Smooth muscle cell (in vitro differentiated cells): ENCODE results near the gene PLCB4. TPM values are rescaled to one million over a fixed set of nuclear protein-coding genes. Genes with fewer than 3 reads are reported as not detected.

Experiments
- DNase-seq: peaks from one replicate; lab custom pipeline; 2025; ENCODE audit not compliant: unreplicated experiment; lab: John Stamatoyannopoulos, UW
- H2AFZ ChIP-seq: fragments of 200-600 bp; sonication (generic); 2 replicates; pipeline ENCODE4 v1.6.0; 2016; ENCODE audit warnings: antibody characterized with exemption, low read depth, mild to moderate bottlenecking
- H3F3A ChIP-seq: fragments of 200-600 bp; sonication (generic); 2 replicates; pipeline ENCODE4 v1.6.0; 2017; ENCODE audit warnings: antibody characterized with exemption, low read depth
- H3K27ac ChIP-seq: fragments of 200-600 bp; sonication (generic); 2 replicates; pipeline ENCODE4 v1.5.1; 2016; ENCODE audit warnings: low read depth, mild to moderate bottlenecking
- H3K27me3 ChIP-seq: fragments of 200-600 bp; sonication (generic); 2 replicates; pipeline ENCODE4 v1.6.1; 2016; ENCODE audit warnings: low read depth, mild to moderate bottlenecking
- H3K36me3 ChIP-seq: fragments of 200-600 bp; sonication (generic); 2 replicates; pipeline ENCODE4 v1.5.1; 2016; ENCODE audit warnings: low read depth
- H3K4me1 ChIP-seq: fragments of 200-600 bp; sonication (generic); 2 replicates; pipeline ENCODE4 v1.5.1; 2016; ENCODE audit warnings: low read depth
- H3K4me2 ChIP-seq: fragments of 200-600 bp; sonication (generic); 2 replicates; pipeline ENCODE4 v1.6.0; 2016; ENCODE audit warnings: mild to moderate bottlenecking
- H3K4me3 ChIP-seq: fragments of 200-600 bp; sonication (generic); 2 replicates; pipeline ENCODE4 v1.5.1; 2016; ENCODE audit warnings: mild to moderate bottlenecking
- H3K79me2 ChIP-seq: fragments of 200-600 bp; sonication (generic); 2 replicates; pipeline ENCODE4 v1.6.0; 2016; ENCODE audit warnings: low read depth, mild to moderate bottlenecking
- H3K9ac ChIP-seq: fragments of 200-600 bp; sonication (generic); 2 replicates; pipeline ENCODE4 v1.6.0; 2016; ENCODE audit warnings: low read depth
- H3K9me3 ChIP-seq: fragments of 200-600 bp; sonication (generic); replicated peaks from 2 replicates; pipeline ENCODE4 v1.5.1; 2016; ENCODE audit warnings: low read depth
- H4K20me1 ChIP-seq: fragments of 200-600 bp; sonication (generic); 2 replicates; pipeline ENCODE4 v1.6.0; 2016; ENCODE audit warnings: low read depth
- WGBS: methylation state at CpG from one replicate; pipeline ENCODE4 v1.1.7; 2016; ENCODE audit warnings: low lambda C conversion rate; 5-methylcytosine and 5-hydroxymethylcytosine counted together
- polyA plus RNA-seq: library from polyadenylated mRNA; unstranded; fragments of >200 nt; fragmentation: Nextera tagmentation; extraction: Ambion mirVana; gene quantifications from 2 replicates; pipeline ENCODE4 v1.2.1, GENCODE V29; 2016
- total RNA-seq: library from RNA; depleted of rRNA; stranded (reverse); fragments of >200 nt; gene quantifications from 2 replicates; pipeline ENCODE4 v1.2.3, GENCODE V29; 2014
- TF ChIP-seq, protein P1 (sequence below): fragments of 200-600 bp; sonication (generic); IDR thresholded peaks from 2 replicates; pipeline ENCODE4 v1.5.1; 2017; ENCODE audit warnings: borderline replicate concordance, mild to moderate bottlenecking, antibody characterized with exemption; ENCODE audit not compliant: insufficient read depth, poor library complexity, severe bottlenecking

PLCB4 gene
- total and polyA plus RNA-seq, 2 experiments from 2014 or later, result 3.0 to 5.3 TPM

DNA sequence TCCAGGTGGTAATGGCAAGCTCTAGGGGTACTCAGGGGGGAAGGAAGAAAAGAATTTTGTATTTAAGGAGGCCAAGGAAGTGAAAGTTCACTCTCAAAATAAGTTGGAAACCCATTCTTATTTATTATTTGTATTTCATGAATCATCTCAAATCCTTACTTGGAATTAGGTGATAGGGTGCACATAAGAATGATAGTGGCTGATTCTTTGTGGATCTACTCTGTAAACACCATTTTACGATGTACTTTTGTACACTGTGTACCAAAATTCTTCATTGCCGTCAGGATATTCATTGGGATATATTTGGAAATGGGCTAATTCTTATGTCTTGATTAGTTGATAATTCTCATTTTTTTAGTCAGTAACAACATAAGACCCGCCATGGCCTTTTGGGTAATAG lies 266.0 kb downstream of the PLCB4 start:
- Histone ChIP-seq H3K9ac (no peak overlapping the region), H2AFZ (no peak overlapping the region)
- TF ChIP-seq, protein P1, sequence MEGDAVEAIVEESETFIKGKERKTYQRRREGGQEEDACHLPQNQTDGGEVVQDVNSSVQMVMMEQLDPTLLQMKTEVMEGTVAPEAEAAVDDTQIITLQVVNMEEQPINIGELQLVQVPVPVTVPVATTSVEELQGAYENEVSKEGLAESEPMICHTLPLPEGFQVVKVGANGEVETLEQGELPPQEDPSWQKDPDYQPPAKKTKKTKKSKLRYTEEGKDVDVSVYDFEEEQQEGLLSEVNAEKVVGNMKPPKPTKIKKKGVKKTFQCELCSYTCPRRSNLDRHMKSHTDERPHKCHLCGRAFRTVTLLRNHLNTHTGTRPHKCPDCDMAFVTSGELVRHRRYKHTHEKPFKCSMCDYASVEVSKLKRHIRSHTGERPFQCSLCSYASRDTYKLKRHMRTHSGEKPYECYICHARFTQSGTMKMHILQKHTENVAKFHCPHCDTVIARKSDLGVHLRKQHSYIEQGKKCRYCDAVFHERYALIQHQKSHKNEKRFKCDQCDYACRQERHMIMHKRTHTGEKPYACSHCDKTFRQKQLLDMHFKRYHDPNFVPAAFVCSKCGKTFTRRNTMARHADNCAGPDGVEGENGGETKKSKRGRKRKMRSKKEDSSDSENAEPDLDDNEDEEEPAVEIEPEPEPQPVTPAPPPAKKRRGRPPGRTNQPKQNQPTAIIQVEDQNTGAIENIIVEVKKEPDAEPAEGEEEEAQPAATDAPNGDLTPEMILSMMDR, result no peak

DNA sequence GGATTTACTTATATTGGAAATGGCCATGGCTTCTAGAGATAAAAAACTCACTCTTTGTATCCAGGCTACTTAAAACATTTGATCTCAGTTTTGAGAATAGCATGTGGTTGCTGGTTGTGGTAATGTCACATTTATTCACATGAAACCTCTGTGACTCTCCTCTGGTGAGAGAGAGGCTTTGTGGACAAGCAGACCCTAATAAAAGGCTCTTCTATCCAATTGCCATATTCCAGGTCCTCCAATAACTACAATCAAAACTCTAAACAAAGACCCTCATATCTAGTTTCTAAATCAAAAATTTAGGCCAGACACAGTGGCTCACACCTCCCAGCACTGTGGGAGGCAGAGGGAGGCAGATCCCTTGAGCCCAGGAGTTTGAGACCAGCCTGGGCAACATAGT lies 269.2 kb downstream of the PLCB4 start:
- Histone ChIP-seq H3K36me3 (no peaks in the 10 kb centered on the region), H2AFZ (no peak overlapping the region), H4K20me1 (no peaks in the 10 kb centered on the region), H3K9ac (no peak overlapping the region), H3K4me2 (no peak overlapping the region), H3K79me2 (no peaks in the 10 kb centered on the region), H3K27ac (no peak overlapping the region), H3K4me1 (peaks cover under 1% of the 10 kb centered on the region), H3K4me3 (no peak overlapping the region), H3K27me3 (no peaks in the 10 kb centered on the region), H3K9me3 (no peaks in the 10 kb centered on the region), H3F3A (no peaks in the 10 kb centered on the region)
- TF ChIP-seq, protein P1, result no peak
- DNase-seq, result no peak

More for the DNA sequence above, 266.0 kb downstream of the PLCB4 start:
- Histone ChIP-seq H3K4me2 (no peak overlapping the region), H4K20me1 (no peaks in the 10 kb centered on the region), H3F3A (no peaks in the 10 kb centered on the region), H3K27me3 (no peaks in the 10 kb centered on the region), H3K4me3 (no peak overlapping the region), H3K4me1 (peaks cover 20% of the 10 kb centered on the region), H3K36me3 (no peaks in the 10 kb centered on the region), H3K27ac (no peak overlapping the region), H3K9me3 (no peaks in the 10 kb centered on the region), H3K79me2 (no peaks in the 10 kb centered on the region)
- 88% methylated on average over 3 of the region's 3 CpGs for WGBS
- no peak for DNase-seq

DNA sequence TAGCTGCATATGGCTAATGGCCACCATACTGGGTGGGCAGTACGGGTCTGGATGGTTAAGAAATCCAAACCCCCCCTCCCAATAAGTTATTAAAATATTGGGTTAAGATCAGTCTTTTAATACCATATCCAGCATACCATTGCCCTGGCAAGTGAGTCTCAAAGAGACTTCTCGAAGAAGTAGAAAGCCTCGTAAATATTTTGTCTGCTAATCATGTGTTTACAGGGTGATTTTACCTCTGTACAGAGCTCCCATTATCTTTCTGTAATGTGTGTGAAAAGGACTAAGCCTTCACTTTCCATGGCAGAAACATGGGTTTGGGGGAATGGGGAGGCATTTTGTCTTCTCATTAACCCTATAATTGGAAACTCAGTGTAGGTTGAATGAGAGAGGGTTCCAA lies 270.8 kb downstream of the PLCB4 start:
- no peaks in the 10 kb centered on the region for H3K36me3 ChIP-seq
- no peaks in the 10 kb centered on the region for H3K27me3 ChIP-seq
- no peaks in the 10 kb centered on the region for H3F3A ChIP-seq
- no peak overlapping the region for H3K27ac ChIP-seq
- WGBS, result 80% methylated on average over 3 of the region's 3 CpGs
- H3K9ac ChIP-seq, result no peak overlapping the region
- H3K79me2 ChIP-seq, result no peaks in the 10 kb centered on the region
- no peak overlapping the region for H3K4me2 ChIP-seq
- H3K4me3 ChIP-seq, result no peak overlapping the region
- no peaks in the 10 kb centered on the region for H4K20me1 ChIP-seq
- no peak for DNase-seq
- no peaks in the 10 kb centered on the region for H3K4me1 ChIP-seq
- H3K9me3 ChIP-seq, result no peaks in the 10 kb centered on the region
- TF ChIP-seq, protein P1, result no peak
- H2AFZ ChIP-seq, result no peak overlapping the region

DNA sequence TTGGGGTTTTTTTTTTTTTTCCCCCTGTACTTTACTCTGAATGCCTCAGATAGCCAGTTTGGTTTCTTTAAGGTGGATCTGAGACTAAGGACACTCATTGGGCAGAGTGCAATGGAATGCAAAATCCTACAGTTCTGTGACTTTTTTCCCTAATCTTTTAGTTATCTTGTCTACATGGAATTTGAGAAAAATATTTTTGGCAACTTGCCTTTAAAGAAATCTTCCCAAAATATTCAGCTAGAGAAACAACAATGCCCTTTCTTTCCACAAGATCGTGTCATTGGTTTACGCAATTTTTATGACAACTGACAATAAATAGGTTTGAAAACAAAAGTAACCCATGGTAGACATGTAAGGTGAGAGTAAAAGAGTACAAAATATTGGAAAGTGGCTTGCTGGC lies 273.8 kb downstream of the PLCB4 start:
- Histone ChIP-seq H2AFZ (no peak overlapping the region), H3K4me2 (no peak overlapping the region), H3K9me3 (no peaks in the 10 kb centered on the region), H3K9ac (no peak overlapping the region), H3K27ac (no peak overlapping the region), H3K4me1 (peaks cover 6% of the 10 kb centered on the region), H3K4me3 (no peak overlapping the region), H3K27me3 (no peaks in the 10 kb centered on the region), H4K20me1 (no peaks in the 10 kb centered on the region), H3K36me3 (no peaks in the 10 kb centered on the region), H3F3A (no peaks in the 10 kb centered on the region), H3K79me2 (no peaks in the 10 kb centered on the region)
- no peak for DNase-seq
- TF ChIP-seq, protein P1, result no peak
- 93% methylated on average over 2 of the region's 2 CpGs for WGBS
